Stimulated activated CD4-positive, alpha-beta T cell treated with anti-CD3 and anti-CD28 coated beads, Interleukin-15, amount 100 ng/mL, for 48 hours (primary cell): ENCODE results near the gene FAM9C.
A peak's percentile ranks its signal among the peaks of the same experiment; 100 is the strongest.
"Not testable (repeated sequence)": the region's sequence is repeated elsewhere in the genome, so short reads cannot be mapped to it uniquely, and the experiment has no call there.

Experiments
- DNase-seq, 2 donors: peaks; one replicate each; pipeline ENCODE4 v3.0.0-alpha.2; 2020; ENCODE audit warnings: low read depth in 2 of 2

Gene FAM9C

DNA sequence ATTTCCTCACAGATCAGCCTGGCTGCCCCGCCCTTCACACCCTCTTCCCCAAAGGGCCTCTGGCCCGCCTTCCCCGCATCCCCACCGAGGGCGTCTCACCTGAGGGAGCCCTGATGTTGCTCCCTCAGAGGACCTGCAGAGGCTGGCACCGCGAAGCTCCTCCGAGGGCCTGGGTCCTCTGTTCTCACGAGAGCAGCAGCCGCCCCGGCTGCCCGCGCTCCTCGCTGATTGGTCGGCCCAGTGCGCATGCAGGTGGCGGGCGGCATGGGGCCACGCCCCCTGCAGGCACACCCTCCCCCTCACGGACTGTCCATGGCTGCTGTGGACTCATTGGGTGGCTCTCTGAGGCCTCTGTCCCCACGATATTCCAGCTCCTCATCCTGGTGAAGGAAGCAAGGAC is at the start of gene FAM9C:
Gene FAM9C, minus strand, starts transcription at position 180 of the 400 bp plus-strand sequence. CDS start 831 bp downstream, outside the sequence.
- no peak for DNase-seq

DNA sequence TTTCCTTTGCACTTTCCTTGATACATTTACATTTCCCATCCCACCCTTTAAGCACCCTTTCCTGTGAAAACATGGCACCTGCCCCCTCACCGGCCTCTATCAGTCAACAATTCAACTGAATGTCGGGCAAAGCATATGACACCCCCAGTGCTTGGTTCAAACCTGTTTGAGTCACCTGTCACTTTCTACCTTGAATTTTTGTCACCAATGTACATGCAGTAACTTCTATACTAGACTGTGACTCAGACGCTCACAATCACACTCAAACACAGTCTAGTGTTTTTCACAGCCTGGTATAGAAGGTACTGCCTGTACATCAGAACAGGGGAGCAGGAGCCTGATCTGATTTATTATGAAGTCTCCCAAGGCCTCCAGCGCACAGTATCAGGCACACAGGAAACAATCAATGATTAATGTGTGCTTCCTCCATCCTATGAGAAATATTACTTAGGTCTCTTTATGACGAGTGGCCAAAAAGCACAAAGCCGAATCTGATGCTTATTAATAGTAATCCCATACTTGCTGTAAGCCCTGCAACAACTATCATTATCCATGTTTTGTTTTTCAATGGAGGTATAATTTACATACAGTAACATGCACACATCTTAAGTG is 49.2 kb upstream of the FAM9C start:
- DNase-seq: peak in 1 of 2 donors; percentile 31

DNA sequence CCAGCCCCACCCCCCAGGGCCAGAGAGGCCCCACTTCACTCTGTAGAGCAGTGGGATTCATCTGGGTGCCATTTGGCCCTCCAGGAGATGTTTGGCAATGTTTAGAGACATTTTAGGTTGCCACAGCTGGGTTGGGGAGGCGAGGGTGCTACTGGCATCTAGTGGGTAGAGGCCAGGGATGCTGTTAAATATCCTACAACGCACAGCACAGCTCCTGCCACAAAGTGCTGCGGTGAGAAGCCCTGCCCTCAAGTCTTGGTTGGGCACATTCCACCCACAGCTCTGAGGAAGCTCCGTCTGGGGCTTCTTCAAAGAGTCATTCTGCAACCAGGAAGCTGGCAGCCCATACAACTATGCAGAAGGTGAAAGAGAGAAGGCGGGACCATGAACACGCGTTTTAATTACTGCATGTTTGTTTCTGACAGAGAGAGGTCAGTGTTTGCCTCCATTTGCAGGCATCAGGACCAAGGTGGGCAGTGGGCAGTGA is 48.1 kb upstream of the FAM9C start:
- peak; percentile 60 to 70 for DNase-seq

DNA sequence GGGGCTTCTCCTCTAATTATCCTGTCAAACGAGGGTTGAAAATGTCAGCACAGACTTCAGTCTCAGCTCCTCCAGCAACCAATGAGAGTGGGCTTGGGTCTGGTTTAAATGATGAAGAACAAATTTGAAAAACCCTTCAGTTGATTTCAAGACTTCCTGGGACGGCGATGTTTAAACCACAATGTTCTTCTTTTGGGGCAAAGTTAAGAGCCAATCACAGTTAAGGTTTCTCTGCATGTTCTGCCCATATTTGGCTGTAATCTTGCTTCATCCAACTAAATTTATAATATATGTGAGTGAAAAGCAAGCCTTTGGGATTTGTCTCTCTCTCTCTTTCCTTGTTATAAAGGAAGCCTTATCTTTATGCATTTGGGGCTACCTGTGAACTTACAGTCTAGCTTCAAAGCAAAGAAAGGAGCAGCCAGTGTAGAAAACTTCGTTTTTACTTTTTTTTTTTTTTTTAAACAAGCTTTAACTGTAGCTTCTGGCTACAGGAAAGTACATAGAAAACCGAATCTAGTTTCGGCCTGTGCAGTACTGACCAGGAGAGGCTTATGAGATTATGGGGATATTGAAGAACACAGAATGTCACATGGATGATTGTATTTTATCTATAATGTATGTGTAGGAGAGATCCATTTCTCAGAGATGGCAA is 46.8 kb upstream of the FAM9C start:
- no peak for DNase-seq

DNA sequence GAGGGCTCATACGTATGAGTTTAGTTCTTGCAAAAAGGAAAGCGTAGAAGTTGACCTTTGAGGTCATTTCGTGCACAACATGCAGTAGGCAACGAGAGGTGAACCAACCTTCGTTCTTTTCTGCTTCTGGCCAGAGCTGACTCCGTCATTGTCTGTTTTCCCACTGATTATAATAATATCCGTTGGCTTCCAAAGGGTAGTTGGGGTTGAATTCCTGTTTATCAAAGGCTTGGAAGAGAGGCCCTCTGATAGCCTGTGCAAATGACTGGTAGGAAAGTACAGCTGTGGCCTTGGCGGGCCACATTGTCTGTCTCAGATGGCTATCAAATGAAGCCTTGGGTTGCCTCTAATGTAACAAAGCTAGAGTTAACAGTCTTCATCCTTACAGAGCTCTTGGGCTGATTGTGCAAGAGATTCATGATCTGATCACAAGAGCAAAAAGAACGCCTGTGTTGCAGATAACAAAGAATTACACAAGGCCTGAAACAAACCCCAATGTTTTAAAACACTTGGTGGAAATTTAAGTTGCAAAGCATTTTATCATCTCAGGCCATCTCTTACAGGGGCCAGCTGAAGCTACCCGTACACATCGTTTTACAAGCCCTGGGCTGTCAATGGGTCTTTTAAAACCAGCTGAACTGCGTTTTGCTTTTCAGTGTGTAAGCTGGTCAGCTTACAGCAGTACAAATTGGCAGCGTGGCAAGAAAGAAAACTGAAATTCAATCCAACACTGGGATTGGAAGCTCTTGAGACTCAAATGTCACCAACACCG is 46.1 kb upstream of the FAM9C start:
- no peak for DNase-seq

DNA sequence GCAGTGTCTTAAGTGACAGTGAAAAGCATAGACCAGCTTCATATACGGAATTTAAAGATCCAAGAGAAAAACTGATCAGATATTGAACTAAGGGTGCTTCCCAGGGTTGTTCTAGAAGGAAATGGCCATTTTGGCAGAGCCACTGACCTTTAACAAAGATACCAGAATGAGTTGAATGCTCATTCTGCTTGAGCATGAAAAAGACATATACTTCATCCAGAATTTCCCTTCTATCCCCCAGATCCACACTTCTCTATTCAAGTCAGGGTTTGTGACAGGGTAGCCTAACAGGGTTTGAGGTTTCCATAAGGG is 45.6 kb upstream of the FAM9C start:
- no peak for DNase-seq

DNA sequence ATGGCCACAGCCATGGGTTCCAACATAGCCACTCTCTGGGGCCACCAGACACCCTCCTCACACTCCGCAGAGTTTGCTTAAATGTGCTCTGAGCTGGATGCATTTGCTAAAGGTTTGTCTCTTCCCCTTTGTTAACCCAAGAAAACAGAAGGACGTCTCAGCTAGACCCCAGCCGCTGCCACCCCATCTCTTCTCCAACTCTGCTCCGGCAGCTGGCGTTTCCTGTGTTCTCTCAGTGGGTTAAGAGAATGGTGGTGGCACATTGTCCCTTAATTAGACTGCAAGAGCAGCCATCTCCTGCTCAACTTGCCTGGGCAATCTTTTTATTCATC is 43.7 kb upstream of the FAM9C start:
- no peak for DNase-seq

DNA sequence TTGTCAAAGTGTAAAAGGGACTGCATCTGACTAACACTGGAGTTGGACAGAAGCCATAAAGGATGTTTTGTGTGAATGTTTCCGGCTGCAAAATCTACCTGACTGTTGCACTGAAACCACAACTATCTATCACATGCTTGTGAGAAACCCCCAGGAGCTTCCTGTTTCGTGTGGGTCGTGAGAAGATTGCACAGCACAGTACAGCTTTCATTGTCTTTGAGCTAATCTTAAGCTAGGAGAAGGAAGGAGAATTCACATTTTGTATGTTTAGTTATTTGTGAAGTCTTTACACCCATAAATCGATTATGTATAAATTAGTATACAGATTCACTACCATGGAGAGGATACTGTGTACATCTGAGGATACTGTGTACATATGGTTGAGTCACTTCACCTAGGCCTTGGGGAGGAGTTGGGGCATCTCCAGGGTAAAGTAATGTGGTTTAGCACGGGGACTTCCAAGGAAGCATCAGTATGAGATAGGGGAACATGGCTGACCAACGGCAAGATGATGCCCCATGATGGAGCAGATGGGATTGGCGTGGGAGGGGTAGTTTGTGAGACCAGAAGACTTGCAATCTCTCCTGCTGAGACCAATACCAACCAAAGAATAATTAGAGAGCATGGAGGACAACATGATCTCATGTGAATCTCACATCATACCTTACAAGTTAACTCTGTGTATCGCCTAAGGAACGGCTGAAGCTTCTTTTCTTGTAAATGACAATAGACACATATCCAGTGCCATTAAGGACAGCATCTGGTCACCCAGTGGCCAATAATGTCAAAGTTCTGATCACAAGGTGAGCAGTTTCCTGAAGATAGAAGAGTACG is 43.1 kb upstream of the FAM9C start:
- peak; percentile 46 to 48 for DNase-seq

- not testable (repeated sequence) for DNase-seq
These were observed 42.4 kb upstream of the FAM9C start for GRCh38 chrX:13086793-13087321.

DNA sequence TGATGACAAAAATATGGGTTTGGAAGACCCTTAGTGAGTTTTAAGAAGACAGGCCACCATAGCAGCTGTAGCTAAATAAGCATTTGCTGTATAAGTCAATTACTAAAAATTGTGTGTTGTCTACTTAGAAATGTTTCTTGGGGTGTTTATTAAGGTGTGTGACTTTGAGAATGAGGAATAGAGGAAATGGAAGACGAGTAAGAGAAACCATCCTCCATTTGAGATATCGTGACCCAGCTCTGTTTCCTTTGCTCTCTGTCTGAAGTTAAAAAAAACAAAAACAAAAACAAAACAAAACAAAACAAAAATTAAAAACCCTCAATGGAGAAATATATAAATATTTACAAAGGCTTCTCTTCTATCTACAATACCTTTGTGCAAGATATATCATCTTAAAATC is 41.7 kb upstream of the FAM9C start:
- DNase-seq: no peak

DNA sequence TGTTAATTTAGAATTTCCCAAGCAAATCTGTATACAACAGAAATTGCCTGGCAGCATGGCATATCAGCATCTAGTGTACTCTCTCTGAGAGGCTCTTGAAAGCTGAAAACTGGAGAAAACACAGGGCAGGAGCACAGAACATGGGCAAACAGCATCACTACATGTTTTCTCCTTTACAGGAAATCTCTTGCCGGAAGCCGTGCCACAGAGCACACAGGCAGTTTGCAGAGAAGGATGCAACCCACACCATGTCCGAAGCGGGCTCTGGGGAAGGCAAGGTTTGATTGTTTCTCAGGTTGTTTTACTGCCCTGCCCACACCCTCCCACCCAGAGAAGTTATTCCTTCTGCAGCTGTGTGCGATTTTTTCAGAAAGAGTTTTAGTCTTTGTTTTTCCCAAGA is 41.1 kb upstream of the FAM9C start:
- DNase-seq: no peak

GRCh38 chrX:13084611-13085010 is 40.2 kb upstream of the FAM9C start:
- DNase-seq: no peak

DNA sequence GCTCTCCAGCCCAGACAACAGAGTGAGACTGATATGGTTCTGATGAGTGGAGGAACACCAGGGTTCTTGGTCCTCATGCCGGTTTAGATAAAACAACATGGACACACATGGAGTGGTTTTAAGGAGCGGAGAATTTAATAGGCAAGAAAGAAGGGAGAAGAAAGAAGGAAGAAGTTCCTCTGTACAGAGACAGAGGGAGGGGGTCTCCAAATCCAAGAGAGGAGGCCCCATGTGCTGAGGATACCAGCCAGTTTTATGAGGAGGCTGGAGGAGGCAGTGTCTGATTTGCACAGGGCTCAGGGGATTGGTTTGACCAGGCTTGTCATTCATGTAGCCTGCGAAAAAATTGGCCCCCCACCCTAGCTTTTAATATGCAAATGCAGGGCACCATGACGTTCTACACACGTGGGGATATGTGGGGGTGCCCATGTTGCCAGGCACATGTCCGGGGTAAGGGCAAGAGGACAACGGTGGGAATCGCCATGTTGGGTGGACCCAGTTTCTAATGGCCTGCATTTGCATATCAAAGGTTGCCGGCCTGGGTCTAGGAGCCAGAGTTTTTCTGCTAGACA is 39.4 kb upstream of the FAM9C start:
- not testable (repeated sequence) for DNase-seq

DNA sequence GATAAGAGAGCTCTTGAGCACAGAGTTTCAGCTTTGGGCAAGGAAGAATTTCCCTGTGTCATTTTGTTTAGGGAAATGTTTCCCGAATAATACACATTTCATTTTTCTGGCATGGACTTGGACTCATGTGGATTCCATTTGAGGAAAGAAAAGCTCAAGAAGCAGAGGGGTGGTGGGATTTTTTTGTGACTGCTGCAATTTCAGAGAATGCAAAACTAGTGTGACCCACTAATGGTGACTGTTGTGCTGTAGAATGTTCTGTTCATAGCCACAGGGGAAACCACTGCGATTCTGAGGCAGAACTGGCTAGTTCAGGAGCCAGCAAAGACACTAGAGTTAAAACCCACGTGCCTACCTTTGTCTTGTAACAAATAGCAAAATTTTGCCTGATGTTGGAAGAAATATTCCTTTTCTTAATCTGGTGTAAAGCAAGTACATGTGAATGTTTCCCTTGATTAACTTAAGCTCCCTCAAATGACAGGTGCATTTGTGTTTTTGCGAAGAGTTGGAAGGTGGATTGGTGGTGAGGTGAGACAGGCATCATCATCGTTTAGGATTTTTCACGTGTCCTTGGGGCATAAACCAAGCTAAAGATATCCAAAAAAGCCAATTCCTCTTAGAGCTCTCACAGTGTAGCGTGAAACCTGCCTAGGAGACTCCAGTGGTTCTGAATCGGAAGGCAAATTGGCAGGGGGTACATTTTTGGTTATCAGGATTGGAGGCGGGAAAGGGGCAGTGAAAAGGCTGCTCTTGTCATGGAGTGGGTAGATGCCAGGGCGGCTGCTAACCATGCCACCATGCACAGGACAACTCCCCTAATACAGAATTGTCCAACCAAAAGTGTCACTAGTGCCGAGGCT is 38.0 kb upstream of the FAM9C start:
- no peak for DNase-seq

DNA sequence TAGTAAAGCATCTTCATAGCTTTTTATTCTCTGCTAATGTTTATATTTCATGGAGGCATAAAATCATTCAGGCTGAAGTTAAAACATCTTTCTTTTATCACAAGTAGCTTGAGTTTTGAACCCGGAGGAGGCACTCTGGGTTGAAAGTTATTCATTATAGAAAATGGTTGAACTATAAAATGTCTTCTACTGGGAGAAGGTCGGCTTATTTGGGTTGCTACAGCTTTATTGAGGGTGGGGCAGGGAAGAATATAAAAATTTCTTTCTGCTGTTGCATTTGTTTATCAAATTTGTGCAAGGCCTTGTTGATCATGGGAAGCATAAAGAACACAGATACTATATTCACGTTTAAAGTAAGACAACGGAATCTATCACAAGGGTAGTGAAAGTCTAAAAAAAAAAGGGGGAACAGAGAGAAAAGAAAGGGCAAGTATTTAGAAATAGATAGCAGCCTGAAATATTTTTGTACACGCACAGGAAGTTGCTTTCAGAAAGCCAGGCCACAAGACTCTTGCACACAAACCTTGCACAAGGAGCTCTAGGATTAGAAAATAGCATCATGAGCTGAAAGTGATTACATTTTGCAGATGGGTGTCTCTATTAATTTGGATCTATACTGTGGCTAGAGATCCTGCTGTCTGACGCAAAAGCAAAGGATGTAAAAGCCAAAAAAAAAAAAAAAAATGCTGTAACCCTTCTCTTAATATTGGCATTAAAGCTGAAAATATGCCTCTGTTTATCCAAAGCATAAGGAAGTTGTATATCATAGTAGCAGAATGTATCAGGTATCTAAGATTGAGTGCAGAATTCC is 37.2 kb upstream of the FAM9C start:
- DNase-seq: no peak

GRCh38 chrX:13080128-13080795 is 35.8 kb upstream of the FAM9C start:
- DNase-seq: no peak

- no peak for DNase-seq
These were observed 34.5 kb upstream of the FAM9C start for GRCh38 chrX:13078739-13079444.

- peak in 1 of 2 donors; percentile 39 for DNase-seq
These were observed 32.7 kb upstream of the FAM9C start for GRCh38 chrX:13077168-13077567.
